GM19035 (cell line): ENCODE measurements around the gene RPL6.
"Not testable (repeated sequence)": the region's sequence is repeated elsewhere in the genome, so short reads cannot be mapped to it uniquely, and the experiment has no call there.

Experiments
- ATAC-seq: cut with Tn5 transposase; IDR thresholded peaks from one replicate; pipeline ENCODE4 v1.9.1; 2021; ENCODE audit not compliant: unreplicated experiment

Gene RPL6

DNA sequence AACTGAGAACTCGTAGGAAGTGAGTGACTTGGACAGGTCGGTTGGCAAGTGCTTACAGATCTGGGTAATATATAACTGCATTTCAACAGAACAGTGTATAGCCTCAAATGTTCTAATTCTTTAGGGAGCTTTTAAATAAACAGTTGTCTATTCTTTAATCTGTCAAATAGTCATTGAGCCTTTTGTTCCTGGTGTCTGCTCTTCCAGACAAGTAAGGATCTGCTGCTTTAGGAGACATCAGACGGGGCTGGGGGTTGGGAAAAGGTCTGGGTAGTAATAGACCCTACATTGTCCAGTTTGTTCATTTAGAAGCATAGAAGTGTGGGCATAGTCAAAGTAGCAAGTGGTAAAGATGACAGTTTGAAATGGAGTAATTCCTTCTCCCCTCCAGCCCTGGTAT lies 11.3 kb upstream of the RPL6 start:
- ATAC-seq = no peak

DNA sequence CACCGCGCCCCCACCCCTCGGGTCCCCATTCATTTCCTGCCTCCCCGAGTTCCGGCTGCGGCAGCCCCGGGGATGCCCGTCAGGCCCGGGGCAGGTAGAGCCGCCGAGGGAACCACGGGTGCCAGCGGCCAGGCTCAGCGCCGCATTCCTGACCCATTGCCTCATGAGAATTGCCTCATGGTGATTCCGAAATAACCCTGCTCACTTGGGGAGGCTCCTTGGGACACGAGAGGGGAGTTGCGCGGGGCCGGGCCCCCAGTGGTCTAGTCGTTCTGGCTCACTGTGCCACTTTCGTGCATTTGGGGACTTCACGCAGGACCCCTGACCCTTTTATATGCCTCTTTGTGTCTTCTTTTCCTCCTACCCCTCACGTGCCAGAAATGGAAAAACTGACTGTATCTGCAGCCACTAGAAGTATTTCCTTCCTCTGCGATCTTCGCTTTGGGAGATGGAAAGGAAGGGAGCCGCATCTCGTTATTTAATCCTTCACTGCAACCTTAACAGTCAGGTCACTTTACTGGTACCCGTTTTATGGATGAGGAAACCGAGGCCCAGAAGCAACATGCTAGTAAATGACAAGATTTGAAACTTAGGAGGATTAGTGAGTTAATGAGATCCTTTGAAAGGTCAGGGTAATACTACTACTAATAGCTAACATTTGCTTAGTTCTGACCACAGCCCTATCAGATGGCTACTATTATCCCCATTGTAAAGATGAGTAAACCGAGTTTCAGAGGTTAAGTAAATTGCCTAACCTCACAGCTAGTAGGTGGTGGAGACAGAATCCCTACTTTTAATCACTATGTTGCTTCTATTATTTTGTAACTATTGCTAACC lies 10.1 kb upstream of the RPL6 start:
- ATAC-seq = peak; percentile 6

DNA sequence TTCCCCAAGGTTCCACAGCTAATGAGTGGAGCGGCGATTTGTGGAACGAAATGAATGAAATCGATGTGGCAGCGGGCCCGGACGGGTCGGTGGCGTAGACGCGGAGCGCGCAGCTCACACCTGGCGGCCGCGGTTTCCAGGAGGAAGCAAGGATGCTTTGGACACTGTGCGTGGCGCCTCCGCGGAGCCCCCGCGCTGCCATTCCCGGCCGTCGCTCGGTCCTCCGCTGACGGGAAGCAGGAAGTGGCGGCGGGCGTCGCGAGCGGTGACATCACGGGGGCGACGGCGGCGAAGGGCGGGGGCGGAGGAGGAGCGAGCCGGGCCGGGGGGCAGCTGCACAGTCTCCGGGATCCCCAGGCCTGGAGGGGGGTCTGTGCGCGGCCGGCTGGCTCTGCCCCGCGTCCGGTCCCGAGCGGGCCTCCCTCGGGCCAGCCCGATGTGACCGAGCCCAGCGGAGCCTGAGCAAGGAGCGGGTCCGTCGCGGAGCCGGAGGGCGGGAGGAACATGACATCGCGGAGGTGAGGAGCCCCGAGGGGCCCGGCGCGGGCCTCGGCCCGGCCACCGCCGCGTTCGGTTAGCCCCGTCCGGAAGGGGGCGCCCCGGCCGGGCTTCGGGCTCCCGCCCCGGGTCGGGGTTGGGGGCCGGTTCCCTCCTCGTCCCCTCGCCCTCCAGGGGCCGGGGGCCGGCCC lies 9.3 kb upstream of the RPL6 start, which contains the start of gene PTPN11:
TSS of gene PTPN11 (plus strand) at position 340 of the 689 bp plus-strand sequence. CDS start at position 505, 165 bp downstream.
- peak; percentile 82 for ATAC-seq

DNA sequence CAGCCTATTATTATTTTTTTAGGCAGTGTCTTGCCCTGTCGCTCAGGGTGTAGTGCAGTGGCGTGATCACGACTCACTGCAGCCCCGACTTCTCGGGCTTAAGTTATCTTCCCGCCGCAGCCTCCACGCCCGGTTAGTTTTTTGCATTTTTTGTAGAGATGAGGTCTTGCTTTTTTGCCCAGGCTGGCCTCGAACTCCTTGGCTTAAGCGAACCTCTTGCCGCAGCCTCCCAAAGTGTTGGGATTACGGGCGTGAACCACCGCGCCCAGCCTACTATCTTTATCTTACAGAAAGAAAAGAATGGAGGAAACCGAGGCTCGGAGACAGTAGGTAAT lies 8.8 kb upstream of the RPL6 start:
- ATAC-seq = no peak

DNA sequence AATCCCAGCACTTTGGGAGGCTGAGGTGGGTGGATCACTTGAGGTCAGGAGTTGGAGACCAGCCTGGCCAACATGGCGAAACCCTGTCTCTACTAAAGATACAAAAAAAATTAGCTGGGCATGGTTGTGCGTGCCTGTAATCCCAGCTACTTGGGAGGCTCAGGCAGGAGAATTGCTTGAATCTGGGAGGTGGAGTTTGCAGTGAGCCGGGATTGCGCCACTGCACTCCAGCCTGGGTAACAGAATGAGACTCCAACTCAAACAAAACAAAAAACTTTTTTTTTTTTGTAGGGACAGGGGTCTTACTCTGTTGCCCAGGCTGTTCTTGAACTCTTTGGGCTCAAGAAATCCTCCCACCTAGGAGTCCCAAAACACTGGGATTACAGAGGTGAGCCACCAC lies 6.1 kb upstream of the RPL6 start:
- ATAC-seq = not testable (repeated sequence)

DNA sequence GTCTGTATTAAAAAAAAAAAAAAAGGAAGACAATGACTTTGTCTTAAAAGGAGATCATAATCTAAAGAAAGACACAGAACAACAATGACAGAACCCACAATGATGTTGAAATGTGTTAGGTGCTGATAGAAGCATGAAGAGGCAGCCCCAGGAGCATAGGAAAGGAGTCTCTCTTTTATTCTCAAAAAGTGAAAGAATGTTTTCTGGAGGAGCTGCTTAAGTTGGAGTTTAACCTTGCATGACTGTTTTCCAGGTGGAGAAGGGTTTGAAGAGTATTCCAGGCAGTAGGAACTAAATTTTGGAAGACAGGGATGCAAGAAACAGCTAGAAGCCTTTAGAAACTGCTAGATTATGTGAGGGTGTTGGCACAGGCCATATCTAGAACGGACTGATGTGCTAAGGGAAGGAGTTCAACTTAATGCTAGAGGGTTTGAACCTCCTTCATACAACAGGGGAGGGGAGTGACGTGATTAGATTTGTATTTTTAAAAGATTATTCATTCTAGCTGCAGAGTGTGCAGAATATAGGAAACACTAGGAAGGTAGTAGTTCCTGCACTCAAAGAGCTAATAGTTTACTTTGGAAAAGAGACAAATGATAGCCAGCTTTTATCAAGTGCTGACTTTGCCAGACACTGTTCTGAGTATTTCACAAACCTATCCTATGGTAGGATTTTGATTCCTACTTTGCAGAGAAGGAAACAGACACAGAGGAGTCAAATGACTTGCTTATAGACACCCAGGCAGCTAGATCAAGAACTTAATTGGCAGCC lies 4.6 kb upstream of the RPL6 start:
- ATAC-seq = no peak

DNA sequence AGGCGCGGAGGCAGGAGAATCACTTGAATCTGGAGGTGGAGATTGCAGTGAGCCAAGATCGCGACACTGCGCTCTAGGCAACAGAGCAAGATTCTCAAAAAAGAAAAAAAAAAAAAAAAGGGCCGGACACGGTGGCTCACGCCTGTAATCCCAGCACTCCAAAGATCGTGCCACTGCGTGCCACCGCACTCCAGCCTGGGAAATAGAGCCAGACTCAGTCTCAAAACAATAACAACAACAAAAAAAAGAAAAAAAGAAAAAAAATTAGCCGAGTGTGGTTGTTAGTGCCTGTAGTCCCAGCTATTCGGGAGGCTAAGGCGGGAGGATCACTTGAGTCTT lies 470 bp upstream of the RPL6 start:
- no peak for ATAC-seq

DNA sequence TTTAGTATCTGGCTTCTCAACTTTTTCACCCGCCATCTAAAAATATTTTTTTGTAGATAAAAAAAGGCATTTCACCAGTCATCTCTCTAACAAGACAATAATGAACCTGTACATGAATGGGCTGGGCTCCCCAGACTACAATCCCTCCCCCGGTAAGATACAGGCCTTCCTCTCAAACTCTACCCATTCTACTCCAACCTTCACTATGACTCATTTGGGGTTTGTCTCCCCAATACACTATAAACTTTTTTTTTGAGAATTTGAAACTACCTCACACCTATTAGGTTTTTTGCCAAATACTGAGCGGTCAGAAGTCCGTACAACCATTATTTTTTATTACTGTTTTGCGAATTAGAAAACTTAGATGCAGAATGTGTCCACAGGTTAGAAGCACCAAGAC lies 784 bp downstream of the RPL6 start:
- no peak for ATAC-seq

DNA sequence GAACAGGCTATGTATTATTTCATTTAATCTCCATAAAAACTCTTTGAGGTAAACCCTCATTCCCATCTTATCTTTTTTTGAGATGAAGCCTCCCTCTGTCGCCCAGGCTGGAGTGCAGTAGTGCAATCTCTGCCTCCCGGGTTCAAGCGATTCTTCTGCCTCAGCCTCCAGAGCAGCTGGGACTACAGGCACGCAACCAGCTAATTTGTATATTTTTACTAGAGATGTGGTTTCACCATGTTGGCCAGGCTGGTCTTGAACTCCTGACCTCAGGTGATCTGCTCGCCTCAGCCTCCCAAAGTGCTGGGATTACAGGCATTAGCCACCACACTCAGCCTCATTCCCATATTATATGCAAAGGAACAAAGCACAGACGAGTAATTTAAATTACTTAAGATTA lies 1.7 kb downstream of the RPL6 start:
- ATAC-seq = not testable (repeated sequence)

DNA sequence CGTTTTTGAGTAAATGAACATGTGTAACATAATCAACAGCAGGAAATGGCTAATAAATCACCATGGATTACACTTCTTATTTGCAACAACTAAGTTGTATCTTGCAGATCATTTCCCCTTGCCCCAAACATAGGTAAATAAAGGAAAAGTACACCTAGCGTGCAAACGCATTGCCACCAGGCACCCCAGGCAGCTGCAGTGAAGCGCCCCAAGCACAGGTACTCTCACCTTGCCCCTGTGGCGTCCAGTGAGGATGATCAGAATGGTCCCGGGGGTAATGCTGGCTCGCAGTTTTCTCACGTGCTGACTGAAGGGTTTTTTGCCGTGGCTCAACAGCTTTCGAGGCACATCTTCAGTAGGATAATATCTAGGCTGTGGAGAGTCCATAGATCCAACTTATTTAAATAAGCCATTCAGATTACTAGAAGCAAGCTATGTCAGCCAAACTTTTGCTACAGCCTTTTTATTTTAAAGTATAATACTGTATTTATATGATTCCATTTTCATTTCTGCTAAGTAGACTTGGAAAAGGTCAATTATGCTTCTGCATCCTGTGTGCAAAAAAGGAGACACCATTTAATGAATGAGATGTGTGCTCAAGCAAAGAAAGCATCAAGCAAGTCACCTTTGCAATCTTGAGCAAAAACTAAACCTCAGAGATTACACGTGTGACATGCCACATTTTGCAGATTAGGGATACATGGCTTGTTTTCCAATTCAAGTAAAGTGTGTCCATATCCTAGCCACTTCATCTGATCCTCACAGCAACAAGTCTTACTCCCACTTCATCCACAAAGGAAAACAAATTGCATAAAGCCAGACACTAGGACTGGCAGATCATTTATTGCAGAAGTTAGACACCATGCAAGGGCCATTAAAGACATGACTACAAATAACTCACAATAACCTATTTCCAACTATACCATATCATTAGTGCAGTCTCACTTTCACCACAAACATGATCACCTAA lies 2.6 kb downstream of the RPL6 start:
- no peak for ATAC-seq

DNA sequence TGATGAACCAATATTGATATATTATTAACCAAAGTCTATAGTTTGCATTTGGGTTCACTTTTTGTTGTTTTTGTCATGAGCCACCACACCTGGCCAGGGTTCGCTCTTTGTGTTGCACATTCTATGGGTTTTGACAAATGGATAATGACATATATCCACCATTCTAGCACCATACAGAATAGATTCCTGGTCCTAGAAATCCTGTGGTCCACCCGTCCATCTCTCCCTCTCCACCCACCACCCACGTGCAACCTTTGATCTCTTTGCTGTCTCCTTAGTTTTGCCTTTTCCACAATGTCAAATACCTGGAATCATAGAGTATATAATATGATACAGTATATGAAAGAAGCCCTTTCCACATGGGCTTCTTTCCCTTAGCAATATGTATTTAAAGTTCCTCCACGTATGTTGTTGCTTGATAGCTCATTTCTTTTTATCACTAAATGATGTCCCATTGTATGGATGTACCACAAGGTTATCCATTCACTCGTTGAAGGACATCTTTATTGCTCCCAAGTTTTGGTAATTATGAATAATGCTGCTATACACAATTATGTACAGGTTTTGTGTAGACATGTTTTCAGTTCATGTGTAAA lies 7.4 kb downstream of the RPL6 start:
- ATAC-seq = no peak

DNA sequence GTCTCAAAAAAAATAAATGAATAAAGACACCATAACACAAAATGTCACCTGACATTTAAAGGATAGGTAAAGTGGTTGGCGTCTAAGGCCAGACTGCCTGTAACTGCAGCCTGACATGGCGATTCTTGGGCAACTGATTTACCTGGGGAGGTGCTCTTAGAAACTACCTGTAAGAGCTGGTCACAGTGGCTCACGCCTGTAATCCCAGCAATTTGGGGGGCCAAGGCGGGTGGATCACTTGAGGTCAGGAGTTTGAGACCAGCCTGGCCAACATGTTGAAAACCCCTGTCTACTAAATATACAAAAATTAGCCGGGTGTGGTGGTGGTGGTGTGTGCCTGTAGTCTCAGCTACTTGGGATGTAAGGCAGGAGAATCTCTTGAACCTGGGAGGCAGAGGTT lies 8.4 kb downstream of the RPL6 start:
- no peak for ATAC-seq

DNA sequence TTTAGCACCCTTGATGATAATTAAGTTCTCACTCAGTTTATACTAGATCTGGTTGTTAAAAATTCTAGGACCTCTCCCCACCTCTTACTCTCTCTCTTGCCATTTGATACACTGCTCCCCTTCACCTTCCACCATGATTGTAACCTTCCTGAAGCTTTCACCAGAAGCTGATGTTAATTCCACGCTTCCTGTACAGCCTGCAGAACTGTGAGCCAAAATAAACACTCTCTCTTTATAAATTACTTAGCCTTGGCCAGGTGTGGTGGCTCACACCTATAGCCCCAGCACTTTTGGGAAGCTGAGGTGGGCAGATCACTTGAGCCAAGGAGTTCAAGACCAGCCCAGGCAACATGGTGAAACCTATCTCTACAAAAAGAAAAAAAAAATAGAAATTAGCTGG lies 16.1 kb downstream of the RPL6 start:
- no peak for ATAC-seq

DNA sequence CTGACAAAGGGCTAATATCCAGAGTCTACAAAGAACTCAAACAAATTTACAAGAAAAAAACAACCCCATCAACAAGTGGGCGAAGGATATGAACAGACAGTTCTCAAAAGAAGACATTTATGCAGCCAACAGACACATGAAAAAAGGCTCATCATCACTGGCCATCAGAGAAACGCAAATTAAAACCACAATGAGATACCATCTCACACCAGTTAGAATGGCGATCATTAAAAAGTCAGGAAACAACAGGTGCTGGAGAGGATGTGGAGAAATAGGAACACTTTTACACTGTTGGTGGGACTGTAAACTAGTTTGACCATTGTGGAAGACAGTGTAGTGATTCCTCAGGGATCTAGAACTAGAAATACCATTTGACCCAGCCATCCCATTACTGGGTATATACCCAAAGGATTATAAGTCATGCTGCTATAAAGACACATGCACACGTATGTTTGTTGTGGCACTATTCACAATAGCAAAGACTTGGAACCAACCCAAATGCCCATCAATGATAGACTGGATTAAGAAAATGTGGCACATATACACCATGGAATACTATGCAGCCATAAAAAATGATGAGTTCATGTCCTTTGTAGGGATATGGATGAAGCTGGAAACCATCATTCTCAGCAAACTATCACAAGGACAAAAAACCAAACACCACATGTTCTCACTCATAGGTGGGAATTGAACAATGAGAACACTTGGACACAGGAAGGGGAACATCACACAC lies 19.3 kb downstream of the RPL6 start:
- ATAC-seq = not testable (repeated sequence)

DNA sequence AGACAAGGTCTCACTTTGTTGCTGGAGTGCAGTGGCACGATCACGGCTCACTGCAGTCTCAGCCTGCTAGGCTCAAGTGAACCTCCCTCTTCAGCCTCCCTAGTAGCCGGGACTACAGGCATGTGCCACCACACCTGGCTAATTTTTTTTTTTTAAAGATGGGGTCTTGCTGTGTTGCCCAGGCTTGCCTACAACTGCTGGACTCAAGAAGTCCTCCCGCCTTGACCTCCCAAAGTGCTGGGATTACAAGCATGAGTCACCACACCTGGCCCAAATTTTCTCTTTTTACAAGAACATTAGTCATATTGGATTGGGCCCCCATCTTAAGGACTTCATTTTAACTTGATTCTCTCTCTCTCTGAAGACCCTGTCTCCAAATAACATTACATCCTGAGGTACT lies 20.2 kb downstream of the RPL6 start:
- no peak for ATAC-seq

DNA sequence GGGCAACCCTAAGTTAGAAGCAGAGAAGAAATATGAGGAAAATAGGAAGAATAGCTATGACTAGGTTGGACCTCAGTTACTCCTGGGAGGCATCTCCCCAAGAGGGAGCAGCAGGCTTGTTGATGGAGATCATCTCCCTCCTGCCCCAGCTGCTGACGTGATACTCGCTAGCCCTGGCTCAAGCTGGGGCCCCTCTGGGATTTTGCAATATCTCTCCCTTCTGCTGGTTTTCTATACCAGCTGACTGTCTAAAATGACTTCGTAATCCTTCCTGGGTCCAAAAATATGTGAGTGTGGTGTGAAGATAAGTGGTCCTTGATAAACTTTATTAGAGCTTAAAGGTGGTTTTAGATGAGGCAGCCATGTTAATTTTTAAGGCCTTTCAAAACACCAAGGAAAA lies 22.7 kb downstream of the RPL6 start:
- ATAC-seq = no peak

DNA sequence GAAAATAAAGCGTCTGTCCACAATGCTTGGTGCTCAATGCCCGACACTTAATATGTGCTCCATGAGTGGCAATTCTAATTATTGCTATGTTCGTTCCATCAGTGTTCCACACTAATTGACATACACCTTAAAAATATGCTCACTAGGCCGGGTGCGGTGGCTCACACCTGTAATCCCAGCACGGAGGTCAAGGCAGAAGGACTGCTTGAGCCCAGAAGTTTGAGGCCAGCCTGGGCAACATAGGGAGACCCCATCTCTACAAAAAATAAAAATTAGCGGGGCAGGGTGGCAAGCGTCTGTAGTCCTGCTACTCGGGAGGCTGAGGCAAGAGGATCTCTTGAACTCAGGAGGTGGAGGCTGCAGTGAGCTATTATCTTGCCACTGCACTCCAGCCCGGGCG lies 26.5 kb downstream of the RPL6 start:
- no peak for ATAC-seq

DNA sequence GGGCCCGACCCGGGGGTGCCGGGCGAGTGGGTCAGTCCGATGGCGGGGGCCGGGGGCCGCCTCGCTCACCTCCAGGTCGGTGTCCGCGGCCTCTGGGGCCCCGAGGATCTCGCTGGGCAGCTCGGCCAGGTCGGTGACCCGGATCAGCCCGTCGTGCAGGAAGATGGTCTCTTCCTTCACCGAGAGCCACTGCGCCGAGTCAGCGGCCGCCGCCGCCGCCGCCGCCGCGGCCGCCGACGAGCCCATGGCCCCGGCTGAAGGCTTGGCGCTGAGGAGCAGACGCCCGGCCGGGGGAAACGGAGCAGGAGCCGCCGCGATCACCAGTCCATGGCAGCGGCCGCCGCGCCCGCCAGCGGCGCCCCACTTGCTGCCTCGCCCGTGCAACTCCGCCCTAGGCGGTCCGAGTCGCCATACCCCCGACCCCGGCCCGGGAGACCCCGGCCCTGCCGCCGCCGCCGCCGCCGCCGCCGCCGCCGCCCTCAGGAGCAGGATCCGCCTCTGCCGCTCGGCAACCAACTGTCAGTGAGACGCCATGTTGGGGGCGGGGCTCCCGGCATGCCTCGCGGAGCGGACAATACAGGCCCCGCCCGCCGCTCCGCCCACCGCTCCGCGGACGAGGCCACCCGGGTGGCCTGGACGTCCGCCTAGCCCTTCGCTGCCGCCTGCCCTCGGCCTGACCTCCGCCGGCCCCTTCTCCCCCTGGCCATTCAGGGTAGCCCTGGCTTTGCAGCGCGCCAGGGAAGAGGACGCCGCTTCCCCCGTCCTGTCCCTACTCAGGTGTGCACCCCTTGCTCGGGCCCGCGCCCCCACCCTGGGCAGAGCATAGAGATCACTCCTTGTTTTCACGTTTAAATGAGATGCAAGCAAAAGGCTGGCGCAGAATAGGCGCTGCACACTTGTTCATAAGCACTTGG lies 27.3 kb downstream of the RPL6 start, which contains the start of gene HECTD4:
TSS of gene HECTD4 (minus strand) at position 549 of the 914 bp plus-strand sequence. CDS start at position 246, 303 bp downstream.
- ATAC-seq = peak; percentile 86
